Activated CD8-positive, alpha-beta memory T cell treated with anti-CD3 and anti-CD28 coated beads, Interleukin-2, amount 10 ng/mL, durations not matched to agents 7 days and 5 days (primary cell): Measurements from ENCODE around the gene UQCRQ. TPM values are rescaled to one million over a fixed set of nuclear protein-coding genes. Genes with fewer than 3 reads are reported as not detected.

Experiments
- ATAC-seq: fragments of 150-1000 bp; cut with Tn5 transposase; one replicate; pipeline ENCODE4 v1.10.0; 2021; ENCODE audit warnings: moderate library complexity
- CTCF ChIA-PET: fragments of 350-600 bp; sonication (Branson Sonifier 250); formaldehyde crosslinking; loops from one replicate; lab custom pipeline; 2021; ENCODE audit warnings: antibody characterized with exemption; lab: Charles Lee
- DNase-seq: peaks from one replicate; pipeline ENCODE4 v3.0.0-alpha.2; 2020
- H3K27ac Mint-ChIP-seq: one replicate; pipeline ENCODE4 v1.8.0; 2021; ENCODE audit warnings: mild to moderate bottlenecking, mixed read lengths
- H3K27me3 Mint-ChIP-seq: one replicate; pipeline ENCODE4 v1.8.0; 2021; ENCODE audit warnings: mixed read lengths
- H3K36me3 Mint-ChIP-seq: one replicate; pipeline ENCODE4 v1.8.0; 2021; ENCODE audit warnings: mild to moderate bottlenecking, mixed read lengths
- H3K4me1 Mint-ChIP-seq: one replicate; pipeline ENCODE4 v1.8.0; 2021; ENCODE audit warnings: mixed read lengths
- H3K4me3 Mint-ChIP-seq: one replicate; pipeline ENCODE4 v1.8.0; 2021; ENCODE audit warnings: mild to moderate bottlenecking, moderate library complexity, mixed read lengths
- H3K9me3 Mint-ChIP-seq: one replicate; pipeline ENCODE4 v1.8.0; 2022; ENCODE audit warnings: low read depth, mixed read lengths
- total RNA-seq, 2 experiments: library from RNA; stranded (reverse); gene quantifications; one replicate each; pipeline ENCODE4 v1.2.3, GENCODE V29; 2021

UQCRQ gene
- total RNA-seq, 2 experiments from 2014 or later, result 344 to 446 TPM

- peaks cover 55% of the 10 kb centered on the region for H3K27me3 Mint-ChIP-seq
- peak overlapping the region; percentile 39 for H3K4me3 Mint-ChIP-seq
- CTCF ChIA-PET, result interaction anchor here (1.0 to 4.1 kb wide), 6 partner anchors 9 to 439 kb away, joined by 3 to 16 read pairs (median 6); partner anchors contain the start of gene GDF9
- ATAC-seq (no peak), DNase-seq (no peak)
- H3K4me1 Mint-ChIP-seq, result peaks cover 32% of the 10 kb centered on the region
- no peak overlapping the region for H3K27ac Mint-ChIP-seq
- no peaks in the 10 kb centered on the region for H3K36me3 Mint-ChIP-seq
- H3K9me3 Mint-ChIP-seq, result no peaks in the 10 kb centered on the region
Observed at GRCh38 chr5:132826424-132827082, 39.9 kb upstream of the UQCRQ start.

GRCh38 chr5:132827943-132828673 lies 38.3 kb upstream of the UQCRQ start:
- Mint-ChIP-seq H3K9me3 (no peaks in the 10 kb centered on the region), H3K4me3 (peak overlapping the region; percentile 6), H3K36me3 (no peaks in the 10 kb centered on the region), H3K4me1 (peaks cover 31% of the 10 kb centered on the region), H3K27me3 (peaks cover 57% of the 10 kb centered on the region), H3K27ac (no peak overlapping the region)
- no peak for DNase-seq
- ATAC-seq, result no peak
- CTCF ChIA-PET, result interaction anchor here (0.7 to 6.8 kb wide), 14 partner anchors 9 to 590 kb away, joined by 3 to 60 read pairs (median 4); partner anchors contain the start of genes CCNI2 and GDF9

GRCh38 chr5:132828846-132829494 lies 37.5 kb upstream of the UQCRQ start:
- Mint-ChIP-seq H3K4me1 (peaks cover 26% of the 10 kb centered on the region), H3K27me3 (peaks cover 51% of the 10 kb centered on the region), H3K27ac (no peak overlapping the region), H3K9me3 (no peaks in the 10 kb centered on the region), H3K36me3 (no peaks in the 10 kb centered on the region), H3K4me3 (peak overlapping the region; percentile 79)
- DNase-seq (no peak), ATAC-seq (no peak)
- CTCF ChIA-PET, result interaction anchor here (0.7 to 6.8 kb wide), 25 partner anchors 10 to 1101 kb away, joined by 3 to 60 read pairs (median 4); partner anchors contain the start of genes GDF9 and KIF3A

GRCh38 chr5:132829742-132830435 lies 36.6 kb upstream of the UQCRQ start:
- Mint-ChIP-seq H3K4me1 (peaks cover 19% of the 10 kb centered on the region), H3K36me3 (no peaks in the 10 kb centered on the region), H3K4me3 (peak overlapping the region; percentile 79), H3K27me3 (peaks cover 49% of the 10 kb centered on the region), H3K27ac (peak overlapping the region; percentile 73), H3K9me3 (no peaks in the 10 kb centered on the region)
- DNase-seq, result peak; percentile 80
- CTCF ChIA-PET, result interaction anchor here (0.7 to 6.8 kb wide), 23 partner anchors 11 to 1100 kb away, joined by 3 to 60 read pairs (median 4); partner anchors contain the start of genes GDF9, KIF3A and UQCRQ
- ATAC-seq, result peak; percentile 90

- Mint-ChIP-seq H3K27ac (peak within 1 kb of the TSS; percentile 73), H3K4me3 (peak within 1 kb of the TSS; percentile 79), H3K36me3 (no peaks in the 10 kb centered on the region), H3K9me3 (no peaks in the 10 kb centered on the region), H3K27me3 (peaks cover 46% of the 10 kb centered on the region), H3K4me1 (peaks cover 17% of the 10 kb centered on the region)
- ATAC-seq (peak; percentile 43), DNase-seq (peak; percentile 49)
- CTCF ChIA-PET, result interaction anchor here (0.7 to 6.8 kb wide), 18 partner anchors 9 to 1100 kb away, joined by 3 to 60 read pairs (median 4); partner anchors contain the start of genes GDF9 and UQCRQ
Observed at GRCh38 chr5:132830436-132831094, 35.9 kb upstream of the UQCRQ start, which contains the start of gene SHROOM1. Gene SHROOM1 (minus strand): TSS chr5:132830647. CDS start chr5:132826140, 4,507 bp downstream.

GRCh38 chr5:132831095-132831860 lies 35.2 kb upstream of the UQCRQ start:
- CTCF ChIA-PET, result interaction anchor here (0.7 to 6.8 kb wide), 8 partner anchors 9 to 202 kb away, joined by 3 to 60 read pairs (median 5); partner anchors contain the start of genes GDF9 and UQCRQ
- Mint-ChIP-seq H3K4me1 (peaks cover 15% of the 10 kb centered on the region), H3K9me3 (no peaks in the 10 kb centered on the region), H3K4me3 (peak overlapping the region; percentile 49), H3K27me3 (peaks cover 43% of the 10 kb centered on the region), H3K36me3 (no peaks in the 10 kb centered on the region), H3K27ac (no peak overlapping the region)
- DNase-seq (no peak), ATAC-seq (no peak)

- Mint-ChIP-seq H3K4me3 (no peak overlapping the region), H3K27ac (no peak overlapping the region)
Observed at GRCh38 chr5:132832612-132833011, 33.8 kb upstream of the UQCRQ start.

GRCh38 chr5:132834057-132834456 lies 32.4 kb upstream of the UQCRQ start:
- H3K27me3 Mint-ChIP-seq, result peaks cover 19% of the 10 kb centered on the region
- ATAC-seq, result no peak
- no peak overlapping the region for H3K27ac Mint-ChIP-seq
- no peaks in the 10 kb centered on the region for H3K36me3 Mint-ChIP-seq
- CTCF ChIA-PET, result interaction anchor here (0.7 to 6.8 kb wide), 6 partner anchors 10 to 49 kb away, joined by 3 to 60 read pairs (median 4); no protein-coding TSS in a partner anchor
- no peaks in the 10 kb centered on the region for H3K9me3 Mint-ChIP-seq
- DNase-seq, result no peak
- H3K4me1 Mint-ChIP-seq, result peaks cover 9% of the 10 kb centered on the region
- no peak overlapping the region for H3K4me3 Mint-ChIP-seq

More at GRCh38 chr5:132832612-132833011, 33.8 kb upstream of the UQCRQ start:
- Mint-ChIP-seq H3K9me3 (no peaks in the 10 kb centered on the region), H3K4me1 (peaks cover 12% of the 10 kb centered on the region), H3K36me3 (no peaks in the 10 kb centered on the region), H3K27me3 (peaks cover 32% of the 10 kb centered on the region)
- DNase-seq, result no peak
- ATAC-seq, result no peak
- CTCF ChIA-PET, result interaction anchor here (1.2 to 6.8 kb wide), 3 partner anchors 9 to 21 kb away, joined by 3 to 60 read pairs (median 5); no protein-coding TSS in a partner anchor

- H3K27me3 Mint-ChIP-seq, result peaks cover 4% of the 10 kb centered on the region
- H3K4me3 Mint-ChIP-seq, result no peak overlapping the region
- no peak overlapping the region for H3K27ac Mint-ChIP-seq
- DNase-seq (no peak), ATAC-seq (no peak)
- H3K4me1 Mint-ChIP-seq, result peaks cover 4% of the 10 kb centered on the region
- H3K9me3 Mint-ChIP-seq, result no peaks in the 10 kb centered on the region
- H3K36me3 Mint-ChIP-seq, result no peaks in the 10 kb centered on the region
- CTCF ChIA-PET, result no interaction called here
Observed at GRCh38 chr5:132836852-132837251, 29.6 kb upstream of the UQCRQ start.

- Mint-ChIP-seq H3K4me3 (no peak overlapping the region), H3K36me3 (no peaks in the 10 kb centered on the region), H3K27ac (no peak overlapping the region), H3K4me1 (peaks cover 4% of the 10 kb centered on the region), H3K27me3 (peaks cover under 1% of the 10 kb centered on the region), H3K9me3 (no peaks in the 10 kb centered on the region)
- CTCF ChIA-PET, result no interaction called here
- ATAC-seq (no peak), DNase-seq (no peak)
Observed at GRCh38 chr5:132837868-132838267, 28.6 kb upstream of the UQCRQ start.

- DNase-seq (no peak), ATAC-seq (no peak)
- H3K4me1 Mint-ChIP-seq, result peaks cover 4% of the 10 kb centered on the region
- H3K4me3 Mint-ChIP-seq, result no peak overlapping the region
- CTCF ChIA-PET, result no interaction called here
- no peak overlapping the region for H3K27ac Mint-ChIP-seq
- no peaks in the 10 kb centered on the region for H3K36me3 Mint-ChIP-seq
- H3K27me3 Mint-ChIP-seq, result no peaks in the 10 kb centered on the region
- no peaks in the 10 kb centered on the region for H3K9me3 Mint-ChIP-seq
Observed at GRCh38 chr5:132838516-132839282, 27.7 kb upstream of the UQCRQ start.
